Measurements from ENCODE around the gene SCTR. TPM values are rescaled to one million over a fixed set of nuclear protein-coding genes. Genes with fewer than 3 reads are reported as not detected.

Gene SCTR
- total and polyA plus RNA-seq, 2 of the 13 experiments (the other 11 are each of a cell fraction or from before 2014, with no cell fraction given), result not detected

DNA sequence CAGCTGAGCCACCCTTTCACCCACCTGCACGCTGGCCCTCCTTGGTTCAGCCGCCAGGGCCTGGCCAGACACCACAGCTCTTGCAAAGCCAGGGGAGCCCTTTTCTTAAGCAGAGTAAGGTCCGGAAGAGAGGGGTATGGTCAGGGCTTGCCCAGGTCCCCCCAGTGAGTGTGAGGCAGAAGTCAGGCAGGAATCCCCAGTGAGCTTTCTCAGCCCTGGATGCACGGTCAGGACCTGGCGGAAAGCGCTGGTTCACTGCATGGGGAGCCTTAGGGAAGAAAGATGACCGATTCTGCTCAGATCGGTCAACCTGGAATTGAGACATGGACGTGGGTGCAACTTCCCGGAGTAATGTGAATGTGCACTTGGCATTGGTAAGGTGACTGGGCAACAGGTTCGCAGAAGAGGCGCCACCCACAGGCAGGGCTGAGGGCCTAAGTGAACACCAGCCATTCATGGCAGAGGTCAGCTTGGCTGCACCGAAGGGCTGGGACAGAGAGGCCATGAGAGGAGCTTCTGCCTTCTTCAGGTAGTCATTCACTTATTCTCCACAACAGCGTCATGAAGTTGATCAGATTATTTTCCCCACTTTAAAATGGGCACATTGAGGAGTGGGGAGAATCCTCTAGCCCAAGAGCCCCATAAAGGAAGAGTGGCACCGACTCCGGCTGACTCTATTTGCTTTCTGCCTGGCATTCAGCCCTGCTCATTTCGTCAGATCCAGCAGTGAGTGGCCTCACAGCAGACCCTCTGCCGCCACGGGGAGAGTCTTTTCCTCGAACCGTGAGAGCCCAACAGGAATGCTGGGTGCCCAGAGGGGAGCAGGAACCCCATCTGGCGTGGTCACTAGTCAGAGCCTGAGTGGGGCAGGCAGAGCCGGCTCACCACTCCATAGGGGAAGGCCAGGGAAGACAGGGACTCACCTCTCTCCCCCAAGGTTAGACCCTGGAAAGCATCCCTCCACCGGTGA, 35.8 kb downstream of the SCTR start (continued):
- TF ChIP-seq THAP7 (CRISPR knock-in tag; IDR thresholded peaks at IDR 0.05) (no peak), NFE2L2 (IDR thresholded peaks at IDR 0.05; ENCODE audit: low read length) (no peak), ZNF331 (CRISPR knock-in tag; IDR thresholded peaks at IDR 0.05) (no peak), KDM3A (CRISPR knock-in tag; IDR thresholded peaks at IDR 0.05; ENCODE audit: low read depth) (no peak), ZNF737 (CRISPR knock-in tag; IDR thresholded peaks at IDR 0.05; ENCODE audit: borderline replicate concordance) (no peak), MATR3 (CRISPR knock-in tag; IDR thresholded peaks at IDR 0.05) (no peak), ZNF577 (CRISPR knock-in tag; IDR thresholded peaks at IDR 0.05; ENCODE audit: borderline replicate concordance, low read depth) (no peak), ZNF891 (CRISPR knock-in tag; IDR thresholded peaks at IDR 0.05) (peak; percentile 54), ZNF710 (CRISPR knock-in tag; IDR thresholded peaks at IDR 0.05; ENCODE audit: borderline replicate concordance) (no peak), SNAI1 (CRISPR knock-in tag; IDR thresholded peaks at IDR 0.05; ENCODE audit: borderline replicate concordance) (no peak), TCF7 (IDR thresholded peaks at IDR 0.05; ENCODE audit: low read depth) (no peak), ZBTB40 (IDR thresholded peaks at IDR 0.05) (no peak), ZBTB40 (CRISPR knock-in tag; IDR thresholded peaks at IDR 0.05) (no peak), ZIK1 (CRISPR knock-in tag; IDR thresholded peaks at IDR 0.05; ENCODE audit: borderline replicate concordance, low read depth) (no peak), ZNF431 (CRISPR knock-in tag; IDR thresholded peaks at IDR 0.05; ENCODE audit: borderline replicate concordance, low read depth) (no peak)
- TF ChIP-seq, protein P1, sequence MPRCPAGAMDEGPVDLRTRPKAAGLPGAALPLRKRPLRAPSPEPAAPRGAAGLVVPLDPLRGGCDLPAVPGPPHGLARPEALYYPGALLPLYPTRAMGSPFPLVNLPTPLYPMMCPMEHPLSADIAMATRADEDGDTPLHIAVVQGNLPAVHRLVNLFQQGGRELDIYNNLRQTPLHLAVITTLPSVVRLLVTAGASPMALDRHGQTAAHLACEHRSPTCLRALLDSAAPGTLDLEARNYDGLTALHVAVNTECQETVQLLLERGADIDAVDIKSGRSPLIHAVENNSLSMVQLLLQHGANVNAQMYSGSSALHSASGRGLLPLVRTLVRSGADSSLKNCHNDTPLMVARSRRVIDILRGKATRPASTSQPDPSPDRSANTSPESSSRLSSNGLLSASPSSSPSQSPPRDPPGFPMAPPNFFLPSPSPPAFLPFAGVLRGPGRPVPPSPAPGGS (CRISPR knock-in tag; IDR thresholded peaks at IDR 0.05), result no peak
